ENCODE results near the gene PXT1.
"Not testable (repeated sequence)": the region's sequence is repeated elsewhere in the genome, so short reads cannot be mapped to it uniquely, and the experiment has no call there.

PXT1 gene

GRCh38 chr6:36461646-36462045 lies 19.0 kb upstream of the PXT1 start:
- no peak overlapping the region for H3K4me3 ChIP-seq (ENCODE audit: low read depth, low read length)
- no peak for TF ChIP-seq CTCF (IDR thresholded peaks at IDR 0.05; ENCODE audit: low read depth, low read length)

GRCh38 chr6:36460916-36461315 lies 18.3 kb upstream of the PXT1 start:
- H3K4me3 ChIP-seq (ENCODE audit: low read depth, low read length), result no peak overlapping the region
- TF ChIP-seq CTCF (IDR thresholded peaks at IDR 0.05; ENCODE audit: low read depth, low read length), result no peak

- TF ChIP-seq CTCF (IDR thresholded peaks at IDR 0.05; ENCODE audit: low read depth, low read length), result no peak
Observed at GRCh38 chr6:36459501-36459900, 16.8 kb upstream of the PXT1 start.

GRCh38 chr6:36455486-36456027 lies 12.9 kb upstream of the PXT1 start:
- no peak for TF ChIP-seq CTCF (IDR thresholded peaks at IDR 0.05; ENCODE audit: low read depth, low read length)
- no peak overlapping the region for H3K4me3 ChIP-seq (ENCODE audit: low read depth, low read length)

More at GRCh38 chr6:36459501-36459900, 16.8 kb upstream of the PXT1 start:
- no peak overlapping the region for H3K4me3 ChIP-seq (ENCODE audit: low read depth, low read length)

- H3K4me3 ChIP-seq (ENCODE audit: low read depth, low read length), result not testable (repeated sequence)
Observed at GRCh38 chr6:36452897-36453296, 10.2 kb upstream of the PXT1 start.

- not testable (repeated sequence) for H3K4me3 ChIP-seq (ENCODE audit: low read depth, low read length)
Observed at GRCh38 chr6:36449173-36449572, 6.5 kb upstream of the PXT1 start.

GRCh38 chr6:36445621-36446020 lies 3.0 kb upstream of the PXT1 start:
- no peak for TF ChIP-seq CTCF (IDR thresholded peaks at IDR 0.05; ENCODE audit: low read depth, low read length)
- H3K4me3 ChIP-seq (ENCODE audit: low read depth, low read length), result no peak overlapping the region

GRCh38 chr6:36444470-36444869 lies 1.8 kb upstream of the PXT1 start:
- H3K4me3 ChIP-seq (ENCODE audit: low read depth, low read length), result peak overlapping the region; percentile 97
- TF ChIP-seq CTCF (IDR thresholded peaks at IDR 0.05; ENCODE audit: low read depth, low read length), result no peak
